ENCODE results near the gene EPB41L2.

DNA sequence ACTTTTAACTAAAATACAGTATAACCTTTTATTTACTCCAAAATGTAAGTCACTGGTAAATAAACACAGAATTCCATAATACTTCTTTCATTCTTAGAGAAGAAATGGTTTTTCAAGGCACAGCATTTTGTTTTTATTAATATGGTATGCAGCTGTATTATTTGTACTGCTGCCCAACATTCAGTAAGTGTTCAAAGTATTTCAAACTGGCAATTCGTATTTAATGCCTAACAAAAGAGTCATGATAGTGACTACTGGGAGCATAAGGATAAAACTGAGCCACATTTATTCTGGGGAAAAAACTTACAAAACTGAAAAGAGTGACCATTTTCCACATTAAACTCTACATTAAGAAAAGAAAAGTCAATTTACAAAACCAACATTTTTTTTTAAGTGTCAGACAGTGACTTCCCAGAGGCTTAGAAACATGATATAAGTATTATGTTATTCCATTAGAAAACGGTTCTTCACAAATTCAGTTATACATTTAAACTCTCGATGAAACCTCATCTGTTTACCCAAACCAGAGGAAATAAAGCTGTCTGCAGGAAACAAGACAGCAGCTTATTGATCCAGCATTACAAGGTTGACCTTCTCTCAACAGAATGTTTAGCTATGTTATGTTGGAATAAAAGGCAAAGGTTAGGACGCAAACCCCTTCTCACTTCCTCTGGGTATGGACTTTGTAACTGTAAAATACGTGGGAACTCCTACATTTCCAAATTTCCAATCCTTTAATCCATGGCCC lies 24.3 kb downstream of the EPB41L2 start:
- TF ChIP-seq, protein P1, sequence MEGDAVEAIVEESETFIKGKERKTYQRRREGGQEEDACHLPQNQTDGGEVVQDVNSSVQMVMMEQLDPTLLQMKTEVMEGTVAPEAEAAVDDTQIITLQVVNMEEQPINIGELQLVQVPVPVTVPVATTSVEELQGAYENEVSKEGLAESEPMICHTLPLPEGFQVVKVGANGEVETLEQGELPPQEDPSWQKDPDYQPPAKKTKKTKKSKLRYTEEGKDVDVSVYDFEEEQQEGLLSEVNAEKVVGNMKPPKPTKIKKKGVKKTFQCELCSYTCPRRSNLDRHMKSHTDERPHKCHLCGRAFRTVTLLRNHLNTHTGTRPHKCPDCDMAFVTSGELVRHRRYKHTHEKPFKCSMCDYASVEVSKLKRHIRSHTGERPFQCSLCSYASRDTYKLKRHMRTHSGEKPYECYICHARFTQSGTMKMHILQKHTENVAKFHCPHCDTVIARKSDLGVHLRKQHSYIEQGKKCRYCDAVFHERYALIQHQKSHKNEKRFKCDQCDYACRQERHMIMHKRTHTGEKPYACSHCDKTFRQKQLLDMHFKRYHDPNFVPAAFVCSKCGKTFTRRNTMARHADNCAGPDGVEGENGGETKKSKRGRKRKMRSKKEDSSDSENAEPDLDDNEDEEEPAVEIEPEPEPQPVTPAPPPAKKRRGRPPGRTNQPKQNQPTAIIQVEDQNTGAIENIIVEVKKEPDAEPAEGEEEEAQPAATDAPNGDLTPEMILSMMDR (IDR thresholded peaks at IDR 0.05): no peak
- TF ChIP-seq TEAD4 (CRISPR knock-in tag; IDR thresholded peaks at IDR 0.05) (no peak), USF2 (CRISPR knock-in tag; IDR thresholded peaks at IDR 0.05) (no peak), NFYB (CRISPR knock-in tag; conservative IDR thresholded peaks at IDR 0.05; ENCODE audit: low read depth) (no peak), MXD4 (CRISPR knock-in tag; IDR thresholded peaks at IDR 0.05; ENCODE audit: borderline replicate concordance) (no peak), PRDM15 (CRISPR knock-in tag; IDR thresholded peaks at IDR 0.05) (no peak)
- TF ChIP-seq, protein P2, sequence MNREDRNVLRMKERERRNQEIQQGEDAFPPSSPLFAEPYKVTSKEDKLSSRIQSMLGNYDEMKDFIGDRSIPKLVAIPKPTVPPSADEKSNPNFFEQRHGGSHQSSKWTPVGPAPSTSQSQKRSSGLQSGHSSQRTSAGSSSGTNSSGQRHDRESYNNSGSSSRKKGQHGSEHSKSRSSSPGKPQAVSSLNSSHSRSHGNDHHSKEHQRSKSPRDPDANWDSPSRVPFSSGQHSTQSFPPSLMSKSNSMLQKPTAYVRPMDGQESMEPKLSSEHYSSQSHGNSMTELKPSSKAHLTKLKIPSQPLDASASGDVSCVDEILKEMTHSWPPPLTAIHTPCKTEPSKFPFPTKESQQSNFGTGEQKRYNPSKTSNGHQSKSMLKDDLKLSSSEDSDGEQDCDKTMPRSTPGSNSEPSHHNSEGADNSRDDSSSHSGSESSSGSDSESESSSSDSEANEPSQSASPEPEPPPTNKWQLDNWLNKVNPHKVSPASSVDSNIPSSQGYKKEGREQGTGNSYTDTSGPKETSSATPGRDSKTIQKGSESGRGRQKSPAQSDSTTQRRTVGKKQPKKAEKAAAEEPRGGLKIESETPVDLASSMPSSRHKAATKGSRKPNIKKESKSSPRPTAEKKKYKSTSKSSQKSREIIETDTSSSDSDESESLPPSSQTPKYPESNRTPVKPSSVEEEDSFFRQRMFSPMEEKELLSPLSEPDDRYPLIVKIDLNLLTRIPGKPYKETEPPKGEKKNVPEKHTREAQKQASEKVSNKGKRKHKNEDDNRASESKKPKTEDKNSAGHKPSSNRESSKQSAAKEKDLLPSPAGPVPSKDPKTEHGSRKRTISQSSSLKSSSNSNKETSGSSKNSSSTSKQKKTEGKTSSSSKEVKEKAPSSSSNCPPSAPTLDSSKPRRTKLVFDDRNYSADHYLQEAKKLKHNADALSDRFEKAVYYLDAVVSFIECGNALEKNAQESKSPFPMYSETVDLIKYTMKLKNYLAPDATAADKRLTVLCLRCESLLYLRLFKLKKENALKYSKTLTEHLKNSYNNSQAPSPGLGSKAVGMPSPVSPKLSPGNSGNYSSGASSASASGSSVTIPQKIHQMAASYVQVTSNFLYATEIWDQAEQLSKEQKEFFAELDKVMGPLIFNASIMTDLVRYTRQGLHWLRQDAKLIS (CRISPR knock-in tag; IDR thresholded peaks at IDR 0.05; ENCODE audit: borderline replicate concordance): no peak
